ENCODE data around the gene TAF11L8. TPM values are rescaled to one million over a fixed set of nuclear protein-coding genes. Genes with fewer than 3 reads are reported as not detected.

Gene TAF11L8
- not detected in 2 replicates for total RNA-seq

GRCh38 chr5:17590860-17591259 lies at the start of gene TAF11L8:
Gene TAF11L8 (minus strand): TSS chr5:17590960.

GRCh38 chr5:17634160-17634559 lies 43.4 kb upstream of the TAF11L8 start, which contains the start of gene TAF11L14:
Gene TAF11L14 (plus strand): TSS chr5:17634460.

GRCh38 chr5:17631788-17632187 lies 41.0 kb upstream of the TAF11L8 start, which contains the start of gene TAF11L13:
Gene TAF11L13 (plus strand): TSS chr5:17632088.

GRCh38 chr5:17610092-17610491 lies 19.3 kb upstream of the TAF11L8 start, which contains the start of gene TAF11L12:
Gene TAF11L12 (plus strand): TSS chr5:17610392.

GRCh38 chr5:17603880-17604279 lies 13.1 kb upstream of the TAF11L8 start, which contains the start of gene TAF11L11:
Gene TAF11L11 (plus strand): TSS chr5:17604183.

GRCh38 chr5:17597728-17598127 lies 7.0 kb upstream of the TAF11L8 start, which contains the start of gene TAF11L10:
Gene TAF11L10 (minus strand): TSS chr5:17597828.

GRCh38 chr5:17594255-17594654 lies 3.5 kb upstream of the TAF11L8 start, which contains the start of gene TAF11L9:
Gene TAF11L9 (minus strand): TSS chr5:17594394.

GRCh38 chr5:17585658-17586057 lies 5.1 kb downstream of the TAF11L8 start, which contains the start of gene TAF11L7:
Gene TAF11L7 (minus strand): TSS chr5:17585758.

Other genes starting within 250 kb of the TAF11L8 start
- not detected in 2 replicates for gene TAF11L2, start 92.7 kb downstream of the TAF11L8 start, total RNA-seq
- not detected in 2 replicates for gene TAF11L3, start 72.6 kb downstream of the TAF11L8 start, total RNA-seq
- gene TAF11L4, start 69.2 kb downstream of the TAF11L8 start, total RNA-seq: not detected in 2 replicates
- gene TAF11L5, start 65.7 kb downstream of the TAF11L8 start, total RNA-seq: not detected in 2 replicates
- not detected in 2 replicates for gene TAF11L6, start 62.3 kb downstream of the TAF11L8 start, total RNA-seq
- not detected in 2 replicates for gene TAF11L7, start 5.2 kb downstream of the TAF11L8 start, total RNA-seq
- not detected in 2 replicates for gene TAF11L9, start 3.4 kb upstream of the TAF11L8 start, total RNA-seq
- not detected in 2 replicates for gene TAF11L10, start 6.9 kb upstream of the TAF11L8 start, total RNA-seq
- gene TAF11L11, start 13.2 kb upstream of the TAF11L8 start, total RNA-seq: not detected in 2 replicates
- not detected in 2 replicates for gene TAF11L12, start 19.4 kb upstream of the TAF11L8 start, total RNA-seq
- not detected in 2 replicates for gene TAF11L13, start 41.1 kb upstream of the TAF11L8 start, total RNA-seq
- gene TAF11L14, start 43.5 kb upstream of the TAF11L8 start, total RNA-seq: not detected in 2 replicates